Naive thymus-derived CD4-positive, alpha-beta T cell (primary cell): Measurements from ENCODE around the gene KLF16. TPM values are rescaled to one million over a fixed set of nuclear protein-coding genes. Genes with fewer than 3 reads are reported as not detected.
A peak's percentile ranks its signal among the peaks of the same experiment; 100 is the strongest.

Experiments
- ATAC-seq: fragments of 150-1000 bp; cut with Tn5 transposase; 2 replicates; pipeline ENCODE4 v1.10.0; 2021; ENCODE audit warnings: mild to moderate bottlenecking, moderate library complexity
- CTCF ChIA-PET: fragments of 350-600 bp; sonication (Branson Sonifier 250); formaldehyde crosslinking; loops from one replicate; lab custom pipeline; 2021; ENCODE audit warnings: antibody characterized with exemption; lab: Charles Lee
- POLR2A ChIA-PET: fragments of 350-600 bp; sonication (Branson Sonifier 250); formaldehyde crosslinking; loops from one replicate; lab custom pipeline; 2021; ENCODE audit warnings: antibody characterized with exemption, inconsistent platforms; lab: Charles Lee
- DNase-seq, 9 donors: peaks; one replicate each; pipeline versions ENCODE4 v3.0.0 to v3.0.0-alpha.2; 2020 to 2022; ENCODE audit warnings: mixed read lengths in 1 of 9
- H3K27ac ChIP-seq: one replicate; pipeline ENCODE4 v1.7.0; 2013; ENCODE audit warnings: mild to moderate bottlenecking, low read depth, low read length, moderate library complexity
- H3K27me3 ChIP-seq, 2 donors: one replicate each; pipeline ENCODE4 v1.7.0; 2013; ENCODE audit warnings: low read length in 2 of 2, mild to moderate bottlenecking in 2 of 2, moderate library complexity in 2 of 2; ENCODE audit not compliant: control insufficient read depth in 2 of 2, insufficient read depth in 2 of 2
- H3K36me3 ChIP-seq, 3 experiments: 1 replicate in 2 of 3; 2 replicates in 1 of 3; pipeline ENCODE4 v1.7.0; 2013; ENCODE audit warnings: low read length in 3 of 3, mild to moderate bottlenecking in 3 of 3, moderate library complexity in 1 of 3; ENCODE audit not compliant: insufficient read depth in 3 of 3, control insufficient read depth in 2 of 3
- H3K4me1 ChIP-seq, 2 donors: one replicate each; pipeline ENCODE4 v1.7.0; 2013; ENCODE audit warnings: low read length in 2 of 2, mild to moderate bottlenecking in 2 of 2, moderate library complexity in 1 of 2; ENCODE audit not compliant: control insufficient read depth in 2 of 2, insufficient read depth in 2 of 2
- H3K4me3 ChIP-seq: 2 replicates; pipeline ENCODE4 v1.7.0; 2013; ENCODE audit warnings: mild to moderate bottlenecking, low read length
- H3K9me3 ChIP-seq, 3 experiments: 1 replicate in 2 of 3; 2 replicates in 1 of 3; pipeline ENCODE4 v1.7.0; 2013; ENCODE audit warnings: low read length in 3 of 3; ENCODE audit not compliant: control insufficient read depth in 2 of 3
- H3K27ac Mint-ChIP-seq, 9 donors: one replicate each; pipeline ENCODE4 v1.8.0; 2020 to 2022; ENCODE audit warnings: mixed read lengths in 9 of 9, mild to moderate bottlenecking in 8 of 9, moderate library complexity in 5 of 9, inconsistent platforms in 2 of 9
- H3K27me3 Mint-ChIP-seq, 5 donors: one replicate each; pipeline ENCODE4 v1.8.0; 2021 to 2022; ENCODE audit warnings: mixed read lengths in 5 of 5, mild to moderate bottlenecking in 1 of 5
- H3K36me3 Mint-ChIP-seq, 5 donors: one replicate each; pipeline ENCODE4 v1.8.0; 2020 to 2022; ENCODE audit warnings: mixed read lengths in 5 of 5, mild to moderate bottlenecking in 3 of 5, inconsistent platforms in 1 of 5
- H3K4me1 Mint-ChIP-seq, 7 donors: one replicate each; pipeline ENCODE4 v1.8.0; 2020 to 2022; ENCODE audit warnings: mixed read lengths in 7 of 7, mild to moderate bottlenecking in 3 of 7, inconsistent platforms in 1 of 7
- H3K4me3 Mint-ChIP-seq, 10 donors: one replicate each; pipeline ENCODE4 v1.8.0; 2020 to 2022; ENCODE audit warnings: mild to moderate bottlenecking in 10 of 10, mixed read lengths in 10 of 10, moderate library complexity in 6 of 10, inconsistent platforms in 2 of 10
- H3K9me3 Mint-ChIP-seq, 11 donors: one replicate each; pipeline ENCODE4 v1.8.0; 2020 to 2022; ENCODE audit warnings: mixed read lengths in 11 of 11, mild to moderate bottlenecking in 4 of 11, inconsistent platforms in 1 of 11, moderate library complexity in 1 of 11
- intact Hi-C, 2 donors: fragments of 100-400 bp; cut with micrococcal nuclease; formaldehyde crosslinking; loops; one replicate each; pipeline ENCODE4 v1.15.1; 2023
- polyA plus RNA-seq, 2 donors: library from polyadenylated mRNA; unstranded; fragments of 300-500 nt; fragmentation: Illumina TruSeq; gene quantifications; one replicate each; pipeline ENCODE4 v1.2.3, GENCODE V29; 2021
- total RNA-seq, 6 experiments: library from RNA in 5 of 6; stranded (reverse) in 5 of 6; gene quantifications; 1 replicate in 5 of 6; 2 replicates in 1 of 6; pipeline ENCODE4 v1.2.3 and lab custom pipeline; 2021 to 2026

KLF16 gene
- total and polyA plus RNA-seq, 7 experiments from 2014 or later: 0.41 to 65.2 (median 20.8) TPM

GRCh38 chr19:1871140-1871597, 7.8 kb upstream of the KLF16 start:
- Histone ChIP-seq H3K4me3 (no peak overlapping the region), H3K9me3 (no peaks in the 10 kb centered on the region), H3K4me1 (peaks cover 16 to 21% of the 10 kb centered on the region in 2 donors), H3K36me3 (peaks cover 0 to 38% (median 4%) of the 10 kb centered on the region in 3 experiments), H3K27ac (no peak overlapping the region), H3K27me3 (no peaks in the 10 kb centered on the region)
- ChIA-PET CTCF (interaction anchor here (0.6 kb wide), 1 partner anchor 123 kb away, joined by 12 read pairs; no protein-coding TSS in a partner anchor), POLR2A (interaction anchor here (0.7 kb wide), 1 partner anchor 20 kb away, joined by 5 read pairs; no protein-coding TSS in a partner anchor)
- intact Hi-C loops: no loop called here
- peaks cover 0 to 2% (median 0%) of the 10 kb centered on the region in 5 donors for H3K27me3 Mint-ChIP-seq
- H3K4me3 Mint-ChIP-seq: peak overlapping the region in 1 of 10 donors; percentile 41
- no peaks in the 10 kb centered on the region for H3K9me3 Mint-ChIP-seq
- peaks cover 16 to 52% (median 33%) of the 10 kb centered on the region in 7 donors for H3K4me1 Mint-ChIP-seq
- H3K27ac Mint-ChIP-seq: no peak overlapping the region
- H3K36me3 Mint-ChIP-seq: peaks cover 0 to 13% (median 0%) of the 10 kb centered on the region in 5 donors
- ATAC-seq: no peak
- no peak for DNase-seq

- DNase-seq: no peak
- H3K27me3 Mint-ChIP-seq: no peaks in the 10 kb centered on the region
- CTCF ChIA-PET: no interaction called here
- H3K9me3 Mint-ChIP-seq: no peaks in the 10 kb centered on the region
- peaks cover 0 to 31% (median 4%) of the 10 kb centered on the region in 3 experiments for H3K36me3 ChIP-seq
- POLR2A ChIA-PET: interaction anchor here (0.6 to 1.2 kb wide), 2 partner anchors 11 to 27 kb away, joined by 3 read pairs; no protein-coding TSS in a partner anchor
- no peaks in the 10 kb centered on the region for H3K27me3 ChIP-seq
- intact Hi-C loops: no loop called here
- no peaks in the 10 kb centered on the region for H3K9me3 ChIP-seq
- H3K4me3 Mint-ChIP-seq: peak overlapping the region in 1 of 10 donors; percentile 72
- no peak for ATAC-seq
- peaks cover 7 to 42% (median 23%) of the 10 kb centered on the region in 7 donors for H3K4me1 Mint-ChIP-seq
- H3K27ac ChIP-seq: no peak overlapping the region
- H3K4me1 ChIP-seq: peaks cover 13 to 16% of the 10 kb centered on the region in 2 donors
- no peak overlapping the region for H3K4me3 ChIP-seq
- peaks cover 0 to 6% (median 0%) of the 10 kb centered on the region in 5 donors for H3K36me3 Mint-ChIP-seq
- H3K27ac Mint-ChIP-seq: peak overlapping the region in 4 of 9 donors; percentile 51 to 76 (median 64)
Measured at GRCh38 chr19:1868971-1869370, 5.6 kb upstream of the KLF16 start.

- CTCF ChIA-PET: interaction anchor here (0.8 kb wide), 1 partner anchor 10 kb away, joined by 3 read pairs; no protein-coding TSS in a partner anchor
- POLR2A ChIA-PET: interaction anchor here (0.6 to 4.0 kb wide), 3 partner anchors 8 to 556 kb away, joined by 3 to 40 read pairs (median 5); partner anchors contain the start of genes ADAT3 and SCAMP4
Measured at GRCh38 chr19:1867349-1867724, 4.0 kb upstream of the KLF16 start.

GRCh38 chr19:1866693-1867348, 3.4 kb upstream of the KLF16 start:
- ChIA-PET CTCF (interaction anchor here (0.8 to 1.1 kb wide), 3 partner anchors 9 to 36 kb away, joined by 3 to 6 read pairs (median 3); no protein-coding TSS in a partner anchor), POLR2A (interaction anchor here (0.6 to 4.0 kb wide), 6 partner anchors 8 to 1651 kb away, joined by 3 to 40 read pairs (median 4); partner anchors contain the start of genes ADAT3 and SCAMP4)
- Mint-ChIP-seq H3K27ac (peak overlapping the region in 6 of 9 donors; percentile 19 to 72 (median 50)), H3K36me3 (peaks cover 0 to 4% (median 0%) of the 10 kb centered on the region in 5 donors), H3K4me1 (peaks cover 8 to 29% (median 21%) of the 10 kb centered on the region in 7 donors), H3K9me3 (no peaks in the 10 kb centered on the region), H3K4me3 (peak overlapping the region in 2 of 10 donors; percentile 42 to 68), H3K27me3 (no peaks in the 10 kb centered on the region)
- intact Hi-C loops: no loop called here
- Histone ChIP-seq H3K4me1 (peaks cover 4 to 8% of the 10 kb centered on the region in 2 donors), H3K27me3 (no peaks in the 10 kb centered on the region), H3K36me3 (peaks cover 0 to 17% (median 4%) of the 10 kb centered on the region in 3 experiments), H3K27ac (no peak overlapping the region), H3K9me3 (no peaks in the 10 kb centered on the region), H3K4me3 (no peak overlapping the region)
- DNase-seq (no peak), ATAC-seq (no peak)

More at GRCh38 chr19:1867349-1867724, 4.0 kb upstream of the KLF16 start:
- Mint-ChIP-seq H3K27me3 (no peaks in the 10 kb centered on the region), H3K9me3 (no peaks in the 10 kb centered on the region), H3K27ac (peak overlapping the region in 7 of 9 donors; percentile 31 to 83 (median 72)), H3K36me3 (peaks cover 0 to 4% (median 0%) of the 10 kb centered on the region in 5 donors), H3K4me3 (peak overlapping the region in 1 of 10 donors; percentile 20), H3K4me1 (peaks cover 5 to 28% (median 16%) of the 10 kb centered on the region in 7 donors)
- no peak overlapping the region for H3K4me3 ChIP-seq
- H3K27me3 ChIP-seq: no peaks in the 10 kb centered on the region
- no peak overlapping the region for H3K27ac ChIP-seq
- DNase-seq (no peak), ATAC-seq (no peak)
- H3K36me3 ChIP-seq: peaks cover 0 to 17% (median 4%) of the 10 kb centered on the region in 3 experiments
- intact Hi-C loops: no loop called here
- no peaks in the 10 kb centered on the region for H3K9me3 ChIP-seq
- peaks cover 0 to 3% of the 10 kb centered on the region in 2 donors for H3K4me1 ChIP-seq

GRCh38 chr19:1865172-1866010, 2.0 kb upstream of the KLF16 start:
- no peaks in the 10 kb centered on the region for H3K27me3 Mint-ChIP-seq
- peak overlapping the region; percentile 51 to 83 (median 68) for H3K27ac Mint-ChIP-seq
- H3K36me3 Mint-ChIP-seq: peaks cover 0 to 1% (median 0%) of the 10 kb centered on the region in 5 donors
- H3K4me3 Mint-ChIP-seq: peak overlapping the region; percentile 38 to 81 (median 72)
- Histone ChIP-seq H3K27me3 (no peaks in the 10 kb centered on the region), H3K4me1 (peaks cover 13 to 19% of the 10 kb centered on the region in 2 donors), H3K27ac (peak overlapping the region; percentile 78), H3K36me3 (peaks cover 0 to 4% (median 4%) of the 10 kb centered on the region in 3 experiments), H3K9me3 (no peaks in the 10 kb centered on the region), H3K4me3 (no peak overlapping the region)
- H3K4me1 Mint-ChIP-seq: peaks cover 8 to 36% (median 29%) of the 10 kb centered on the region in 7 donors
- POLR2A ChIA-PET: interaction anchor here (0.5 to 4.0 kb wide), 10 partner anchors 9 to 40 kb away, joined by 3 to 40 read pairs (median 4); partner anchors contain the start of genes ABHD17A, ADAT3 and SCAMP4
- CTCF ChIA-PET: interaction anchor here (0.6 to 1.4 kb wide), 6 partner anchors 32 to 40 kb away, joined by 3 to 8 read pairs (median 4); partner anchors contain the start of genes ADAT3 and SCAMP4
- intact Hi-C loops: loop anchor here in 1 of 2 donors (2.0 kb wide), 1 partner anchor 31 kb away; no protein-coding TSS in a partner anchor
- DNase-seq (no peak), ATAC-seq (no peak)
- H3K9me3 Mint-ChIP-seq: peaks cover 0 to 2% (median 0%) of the 10 kb centered on the region in 11 donors
